Smooth muscle cell of the brain vasculature (primary cell): ENCODE measurements around the gene SYCE1.

Source experiments
- DNase-seq: peaks from one replicate; pipeline ENCODE4 v3.0.0-alpha.2; 2012; ENCODE audit warnings: low read depth, low spot score

SYCE1 gene

DNA sequence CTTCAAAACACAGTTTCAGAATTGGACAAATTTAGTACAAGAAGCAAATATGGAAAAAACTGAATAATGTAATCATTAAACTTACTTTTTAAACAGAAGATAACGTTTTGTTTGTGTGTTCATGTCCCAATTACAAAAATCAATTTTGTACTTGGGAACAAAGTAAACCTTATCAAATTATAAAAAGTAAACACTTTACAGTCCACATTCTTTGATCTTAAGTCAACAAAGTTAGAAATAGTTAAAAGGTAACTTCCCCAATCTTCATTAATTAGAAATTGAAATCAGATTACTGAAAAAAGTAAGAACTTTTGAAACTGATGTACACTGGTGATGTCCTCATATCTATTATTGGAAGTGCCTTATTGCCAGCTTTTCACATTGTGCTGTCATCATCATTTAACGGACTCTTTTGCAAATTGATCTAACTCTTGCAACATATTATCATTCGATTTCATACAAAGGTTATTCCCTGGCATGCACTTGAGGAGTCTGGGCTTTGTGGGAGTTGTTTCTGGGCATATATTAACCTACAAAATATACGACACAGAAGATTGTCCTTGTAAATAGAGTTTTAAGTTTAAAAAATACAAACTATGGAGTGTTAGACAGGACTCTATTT is 53.4 kb downstream of the SYCE1 start:
- DNase-seq, result no peak

DNA sequence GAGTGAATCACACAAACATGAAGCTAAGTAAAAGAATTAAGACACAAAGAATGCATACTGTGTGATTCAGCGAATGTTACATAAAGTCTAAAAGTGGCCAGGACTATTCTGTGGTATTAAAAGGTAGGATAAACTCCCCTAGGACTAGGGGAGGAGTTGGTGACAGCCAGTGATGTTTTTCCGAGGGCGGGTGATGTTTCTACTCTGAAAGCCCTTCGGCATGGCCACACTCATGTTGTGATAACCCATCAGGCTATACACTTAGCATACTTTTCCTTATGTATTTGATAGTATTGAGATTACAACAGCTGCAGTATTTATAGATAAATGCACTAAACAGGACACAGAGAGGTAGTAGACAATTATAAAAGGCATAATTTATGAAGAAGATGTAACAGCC is 54.0 kb downstream of the SYCE1 start:
- DNase-seq, result no peak

DNA sequence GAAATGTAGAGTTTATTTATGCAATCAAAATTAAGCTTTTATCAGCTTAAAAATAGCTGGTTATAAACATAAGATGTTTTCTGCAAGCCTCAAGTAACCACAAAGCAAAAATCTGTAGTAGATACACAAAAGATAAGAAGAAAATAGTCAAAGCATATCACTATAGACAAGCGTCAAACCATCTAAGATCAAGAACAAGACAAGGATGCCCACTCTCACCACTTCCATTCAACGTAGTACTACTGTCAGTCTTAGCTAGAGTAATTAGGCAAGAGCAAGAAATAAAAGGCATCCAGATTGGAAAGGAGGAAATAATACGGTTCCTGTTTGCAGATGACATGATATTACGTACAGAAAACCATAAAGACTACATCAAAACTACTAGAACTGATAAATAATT is 55.7 kb downstream of the SYCE1 start:
- DNase-seq, result no peak
